GM19238 (cell line): ENCODE data around the gene FRY.

Experiments used
- DNase-seq: peaks from one replicate; pipeline ENCODE4 v3.0.0; 2011; ENCODE audit warnings: low spot score; ENCODE audit not compliant: insufficient read length

Gene FRY

DNA sequence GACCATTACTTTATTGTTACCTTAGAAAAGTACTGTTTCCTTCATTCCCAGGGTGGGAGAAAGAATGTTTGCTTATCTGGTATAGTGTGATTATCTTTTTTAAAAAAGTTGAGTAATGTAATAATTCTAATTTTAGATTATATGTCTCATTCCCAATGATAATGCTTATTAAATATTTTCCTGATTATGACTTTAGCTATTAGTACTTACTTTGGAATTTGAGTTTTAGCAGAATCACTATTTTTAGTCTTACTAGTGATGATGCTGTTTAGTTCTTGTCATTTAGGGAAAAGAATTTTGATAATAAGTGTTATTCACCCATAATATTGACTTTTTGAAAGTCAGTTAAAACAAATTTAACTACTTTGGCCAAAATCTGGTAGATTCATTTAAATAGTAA is 95.2 kb downstream of the FRY start:
- no peak for DNase-seq

GRCh38 chr13:32127691-32128090 is 96.1 kb downstream of the FRY start:
- no peak for DNase-seq

DNA sequence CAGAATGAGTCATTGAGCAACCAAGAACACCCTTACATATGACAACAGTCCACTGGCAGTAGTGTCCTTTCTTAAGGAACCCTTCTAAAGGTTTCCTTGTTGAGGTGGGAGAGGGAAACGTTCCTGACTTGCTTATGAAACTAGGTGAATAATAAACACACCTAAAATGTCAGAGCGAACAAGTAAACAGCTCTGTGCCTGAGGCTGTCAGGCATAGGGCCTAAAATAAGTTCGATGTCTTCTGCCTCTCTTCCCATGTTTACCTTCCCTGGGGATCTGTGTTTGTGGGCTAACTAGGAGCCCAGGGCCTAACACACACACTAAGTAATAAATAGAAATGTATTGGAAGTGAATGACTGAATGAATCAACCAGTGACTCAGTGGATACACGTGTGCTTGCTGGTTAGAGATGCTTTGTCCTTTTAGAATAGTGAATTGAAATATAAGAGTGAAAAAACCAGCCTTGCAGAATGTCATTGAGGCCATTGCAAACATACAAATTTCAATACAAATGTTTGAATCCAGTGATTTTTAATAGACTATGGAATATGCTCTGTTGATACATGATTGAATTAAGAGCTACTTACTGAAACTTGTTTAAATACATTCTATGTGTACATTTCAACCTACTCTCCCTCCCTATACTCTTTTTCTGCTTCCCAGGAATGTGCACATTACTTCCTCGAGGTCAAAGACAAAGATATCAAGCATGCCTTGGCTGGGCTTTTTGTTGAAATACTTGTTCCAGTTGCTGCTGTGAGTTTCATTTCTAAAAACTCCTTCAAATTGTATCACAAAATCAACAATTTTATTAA is 102.9 kb downstream of the FRY start:
- DNase-seq, result no peak

DNA sequence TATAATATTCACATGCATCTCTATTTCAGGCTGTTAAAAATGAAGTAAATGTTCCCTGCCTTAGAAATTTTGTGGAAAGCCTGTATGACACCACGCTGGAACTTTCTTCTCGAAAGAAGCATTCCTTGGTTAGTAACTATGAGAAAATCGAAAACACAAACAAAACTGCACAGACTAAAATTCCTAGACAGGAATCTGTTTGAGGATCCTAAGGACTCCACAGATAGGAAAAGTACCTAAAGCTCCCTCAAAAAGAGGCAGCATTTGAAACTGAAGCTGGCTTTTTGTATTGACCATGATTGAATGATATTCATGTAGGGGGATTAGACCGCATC is 103.4 kb downstream of the FRY start:
- no peak for DNase-seq

- DNase-seq, result no peak
Measured at GRCh38 chr13:32135655-32136054, 104.1 kb downstream of the FRY start.

DNA sequence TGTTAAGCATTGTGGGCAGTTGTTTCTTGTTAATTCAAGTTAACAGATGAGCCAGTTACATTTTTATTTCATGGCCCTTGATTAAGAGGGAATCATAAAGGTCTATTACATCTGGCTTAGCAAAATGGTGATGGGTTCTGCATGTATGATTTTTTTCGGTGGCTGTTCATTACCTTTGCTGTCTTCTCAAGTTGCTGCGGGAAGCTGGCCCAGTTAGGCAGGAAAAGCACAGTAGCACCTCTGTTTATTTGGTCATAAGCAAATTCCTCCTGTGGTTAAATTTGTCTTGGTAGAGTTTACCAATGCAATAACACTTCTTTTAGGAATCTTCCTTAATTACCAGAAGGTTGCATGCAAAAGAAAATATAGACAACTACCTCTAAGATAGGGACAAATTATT is 104.5 kb downstream of the FRY start:
- no peak for DNase-seq

GRCh38 chr13:32136716-32137115 is 105.1 kb downstream of the FRY start:
- DNase-seq, result no peak

DNA sequence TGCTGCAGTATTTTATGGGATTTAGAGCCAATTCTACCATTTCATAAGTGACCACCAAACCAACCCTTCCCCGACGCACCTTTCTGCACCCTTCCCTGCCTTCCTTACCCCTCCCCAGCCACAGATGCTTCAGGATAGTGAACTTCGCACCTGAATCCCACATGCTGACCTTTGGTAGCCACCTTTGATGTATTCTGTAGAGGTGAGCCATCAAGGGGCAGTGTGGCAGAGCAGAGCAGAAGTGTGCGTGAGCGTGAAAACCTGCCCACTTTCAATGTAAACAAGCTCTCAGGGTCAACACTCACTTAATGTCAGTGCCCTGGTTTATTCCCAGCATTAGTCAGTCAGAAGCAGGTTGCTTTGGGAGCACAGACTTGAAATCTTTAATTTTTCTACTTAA is 107.7 kb downstream of the FRY start:
- no peak for DNase-seq

- no peak for DNase-seq
Measured at GRCh38 chr13:32140109-32140508, 108.5 kb downstream of the FRY start.

DNA sequence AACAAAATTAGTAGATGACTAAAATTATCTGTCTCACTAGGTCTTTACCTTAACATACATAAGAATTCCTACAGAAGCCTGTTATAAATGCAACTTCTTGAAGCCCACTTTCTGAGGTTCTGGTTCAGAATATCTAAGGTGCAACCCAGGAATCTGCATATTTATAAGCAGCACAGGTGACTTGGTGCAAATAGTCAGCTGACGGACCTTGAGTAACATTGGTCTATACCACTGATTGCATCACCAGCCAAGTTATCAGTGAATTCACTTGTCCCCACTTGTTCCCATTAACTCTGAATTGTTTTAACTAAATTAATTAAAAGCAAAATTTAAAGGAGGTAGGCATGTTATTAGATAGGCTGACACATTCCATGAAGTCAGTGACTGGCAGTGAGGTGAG is 109.9 kb downstream of the FRY start:
- no peak for DNase-seq

DNA sequence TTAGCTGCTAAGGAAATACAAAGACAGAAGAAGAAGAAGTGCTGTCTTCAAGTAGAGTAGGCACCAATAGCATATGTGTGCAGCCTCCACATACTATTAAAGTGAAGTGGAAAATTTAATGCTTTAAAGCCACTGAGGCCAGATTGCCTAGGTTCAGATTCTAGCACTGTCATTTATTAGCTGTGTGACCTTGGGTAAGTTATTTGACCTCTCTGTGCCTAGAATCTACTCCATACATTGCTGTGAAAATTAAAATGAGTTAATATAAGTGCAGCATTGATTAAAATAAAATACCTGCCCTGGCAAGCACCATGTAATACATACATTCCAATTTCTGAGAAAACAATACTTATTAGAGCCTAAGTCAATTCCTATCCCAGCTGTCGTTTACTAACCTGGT is 110.5 kb downstream of the FRY start:
- no peak for DNase-seq

DNA sequence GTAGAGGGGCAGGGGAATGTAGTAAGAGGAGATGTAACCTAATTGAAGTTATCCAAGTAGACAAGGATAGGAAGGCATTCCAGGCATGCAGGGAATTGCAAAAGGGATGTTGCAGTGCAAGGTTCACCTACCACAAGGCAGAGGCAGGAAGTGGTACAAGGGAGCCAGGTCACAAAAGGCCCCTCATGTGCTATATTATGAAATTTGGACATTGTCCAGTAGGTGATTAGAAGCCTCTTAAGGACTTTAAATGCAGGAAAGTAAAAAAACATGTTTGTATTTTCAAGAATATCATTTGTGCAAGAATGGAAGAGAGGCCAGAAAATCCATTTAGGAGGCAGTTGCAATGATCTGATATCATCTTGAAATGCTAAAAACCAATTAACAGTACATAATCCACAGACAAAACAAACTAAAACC is 111.4 kb downstream of the FRY start:
- DNase-seq, result no peak

- no peak for DNase-seq
Measured at GRCh38 chr13:32147193-32147592, 115.6 kb downstream of the FRY start.

DNA sequence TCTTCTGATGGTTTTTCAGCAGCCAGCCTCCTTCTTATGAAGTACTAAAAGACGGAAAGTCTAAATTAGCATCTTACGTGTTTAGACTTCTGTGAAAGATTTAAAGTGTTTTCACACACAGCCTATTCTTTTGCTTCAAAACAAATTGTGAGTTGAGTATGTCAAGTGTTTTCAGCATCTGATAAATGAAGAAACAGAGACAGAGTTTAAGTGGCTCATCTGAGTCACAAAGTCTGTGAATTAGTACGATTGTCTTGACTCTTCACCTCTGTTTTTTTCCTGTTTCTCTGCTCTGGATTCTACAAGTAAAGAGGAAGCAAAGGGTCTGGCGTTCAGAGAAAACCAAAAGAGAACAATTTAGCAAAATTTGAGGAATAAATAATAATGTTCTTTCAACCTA is 116.4 kb downstream of the FRY start:
- DNase-seq, result no peak

DNA sequence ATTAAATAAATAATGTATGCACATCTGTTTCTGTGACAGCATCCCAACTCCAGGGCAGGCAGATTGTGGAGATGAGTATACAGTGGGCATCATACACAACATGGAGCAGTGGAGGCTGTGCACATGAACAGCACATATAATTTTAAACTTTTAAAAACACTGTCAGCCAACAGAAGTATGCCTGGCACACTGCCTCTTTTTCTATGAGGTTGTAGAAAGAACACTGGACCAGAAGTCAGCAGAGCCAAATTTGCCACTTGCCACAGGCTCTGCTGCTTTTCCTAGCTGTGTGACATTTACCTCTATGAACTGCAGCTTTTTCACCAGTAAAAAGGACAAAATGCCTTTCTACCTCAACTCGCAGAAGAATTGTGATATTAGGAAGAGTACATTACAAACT is 118.7 kb downstream of the FRY start:
- no peak for DNase-seq

GRCh38 chr13:32150794-32151193 is 119.2 kb downstream of the FRY start:
- DNase-seq, result no peak

GRCh38 chr13:32151240-32151639 is 119.7 kb downstream of the FRY start:
- DNase-seq, result no peak

DNA sequence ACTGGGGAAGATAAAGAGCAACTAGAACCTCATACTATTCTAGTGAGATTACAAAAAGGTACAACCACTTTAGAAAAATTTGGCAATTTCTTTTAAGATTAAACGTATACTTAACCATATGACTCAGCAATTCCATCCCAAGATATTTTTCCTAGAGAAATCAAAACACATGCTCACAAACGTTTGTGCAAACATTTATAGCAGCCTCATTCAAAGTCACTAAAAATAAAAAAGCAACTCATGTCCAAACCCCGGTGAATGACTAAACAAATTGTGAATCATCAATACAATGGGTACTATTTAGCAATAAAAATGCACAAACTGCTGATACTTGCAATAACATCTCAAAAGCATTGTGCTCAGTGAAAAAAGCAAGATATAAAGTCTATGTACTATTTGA is 121.5 kb downstream of the FRY start:
- no peak for DNase-seq

DNA sequence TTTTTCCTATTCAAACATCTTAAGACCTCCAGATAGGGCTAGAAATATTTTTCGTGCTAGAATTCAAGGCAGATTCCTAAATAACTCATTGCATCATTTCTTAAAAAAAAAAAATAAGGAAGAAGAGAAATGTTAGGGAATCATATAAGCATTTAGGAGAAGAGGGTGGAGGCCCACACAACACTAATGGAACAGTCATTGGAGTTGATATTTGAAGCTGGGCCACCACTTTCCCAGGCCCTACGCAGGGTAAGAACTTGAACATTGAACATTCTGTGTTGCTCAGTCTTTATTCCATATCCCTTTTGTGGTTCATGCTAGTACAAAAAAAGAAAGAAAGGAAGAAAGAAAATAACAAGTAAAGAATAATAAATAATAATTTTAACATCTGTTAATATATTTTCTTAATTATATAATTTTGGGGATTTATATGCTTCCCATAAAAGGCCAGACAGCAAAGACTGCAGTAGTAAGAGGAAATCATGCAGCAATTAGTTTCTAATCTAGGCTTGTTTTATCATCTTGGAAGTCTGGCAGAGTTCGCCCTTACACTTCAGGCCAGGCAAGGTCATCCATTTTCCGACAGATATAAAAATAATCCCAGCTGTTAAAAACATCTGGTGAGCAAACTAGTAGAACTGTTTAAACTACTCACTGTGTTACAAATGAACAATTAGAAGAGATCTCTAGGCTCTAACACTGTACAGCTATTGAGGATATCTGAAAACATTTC is 127.7 kb downstream of the FRY start:
- no peak for DNase-seq

GRCh38 chr13:32162395-32163005 is 130.9 kb downstream of the FRY start:
- DNase-seq, result no peak

GRCh38 chr13:32164622-32165268 is 133.2 kb downstream of the FRY start:
- no peak for DNase-seq

DNA sequence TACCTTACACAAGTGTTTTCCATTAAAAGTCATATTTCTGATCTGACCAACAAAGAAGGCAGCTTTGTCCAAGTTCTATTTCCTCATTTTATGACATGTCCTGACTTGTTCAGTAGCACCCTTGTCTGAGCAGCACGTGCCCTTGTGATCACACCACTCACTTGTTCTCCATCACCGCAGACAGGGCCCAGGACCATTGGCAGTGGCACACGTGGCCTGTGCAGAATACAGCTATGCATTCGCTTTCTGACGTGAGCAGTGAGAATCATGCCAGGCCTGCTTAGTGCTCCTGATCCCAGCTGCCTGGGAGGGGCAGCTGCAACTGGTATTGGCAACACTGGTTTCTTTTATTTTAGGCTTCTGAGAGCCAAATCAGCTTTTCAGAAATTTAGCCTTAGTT is 134.2 kb downstream of the FRY start:
- no peak for DNase-seq
